SK-N-SH treated with all-trans-retinoic acid at 6 μM for 48 hours (cell line): ENCODE results near the gene LRRC4C.
A peak's percentile ranks its signal among the peaks of the same experiment; 100 is the strongest.

Experiments
- ATAC-seq: fragments of 200-7000 bp; cut with Tn5 transposase; 3 replicates; pipeline ENCODE4 v1.9.1; 2020; ENCODE audit warnings: mild to moderate bottlenecking, moderate library complexity
- ARNTL ChIP-seq: fragments of 450-650 bp; formaldehyde crosslinking; IDR thresholded peaks from 2 replicates; pipeline ENCODE4 v1.5.0; 2020; ENCODE audit warnings: low read depth, mild to moderate bottlenecking, moderate library complexity, borderline replicate concordance
- BACH2 ChIP-seq: fragments of 250-450 bp; sonication (Bioruptor Pico); IDR thresholded peaks from 2 replicates; pipeline ENCODE4 v1.9.0; 2021; ENCODE audit warnings: mild to moderate bottlenecking, borderline replicate concordance
- CSDC2 ChIP-seq: fragments of 250-450 bp; sonication (Bioruptor Pico); IDR thresholded peaks from 2 replicates; pipeline ENCODE4 v1.5.0; 2020; ENCODE audit warnings: mild to moderate bottlenecking, moderate library complexity
- ESRRG ChIP-seq: fragments of 250-450 bp; sonication (Bioruptor Pico); IDR thresholded peaks from 2 replicates; pipeline ENCODE4 v1.6.1; 2021; ENCODE audit warnings: mild to moderate bottlenecking
- GLIS3 ChIP-seq: fragments of 250-450 bp; sonication (Bioruptor Pico); IDR thresholded peaks from 2 replicates; pipeline ENCODE4 v1.5.0; 2020; ENCODE audit warnings: mild to moderate bottlenecking, moderate library complexity
- ISL1 ChIP-seq: fragments of 250-450 bp; sonication (Bioruptor Pico); IDR thresholded peaks from 2 replicates; pipeline ENCODE4 v2.1.2; 2022; ENCODE audit warnings: mild to moderate bottlenecking, moderate library complexity
- OSR1 ChIP-seq: fragments of 250-450 bp; sonication (Bioruptor Pico); IDR thresholded peaks from 2 replicates; pipeline ENCODE4 v1.8.0; 2022; ENCODE audit warnings: moderate library complexity, mild to moderate bottlenecking, inconsistent platforms
- POU6F1 ChIP-seq: fragments of 250-450 bp; sonication (Bioruptor Pico); IDR thresholded peaks from 2 replicates; pipeline ENCODE4 v1.8.0; 2021; ENCODE audit warnings: low read depth, mild to moderate bottlenecking, moderate library complexity, borderline replicate concordance
- PPARA ChIP-seq: fragments of 250-450 bp; sonication (Bioruptor Pico); IDR thresholded peaks from 2 replicates; pipeline ENCODE4 v1.5.0; 2020; ENCODE audit warnings: mild to moderate bottlenecking, borderline replicate concordance
- RARB ChIP-seq: fragments of 250-450 bp; sonication (Bioruptor Pico); IDR thresholded peaks from 2 replicates; pipeline ENCODE4 v1.8.0; 2021; ENCODE audit warnings: mild to moderate bottlenecking, moderate library complexity
- SNAI2 ChIP-seq: fragments of 250-450 bp; sonication (Bioruptor Pico); IDR thresholded peaks from 2 replicates; pipeline ENCODE4 v1.5.0; 2020; ENCODE audit warnings: mild to moderate bottlenecking, moderate library complexity
- TCF4 ChIP-seq: fragments of 250-450 bp; sonication (Bioruptor Pico); IDR thresholded peaks from 2 replicates; pipeline ENCODE4 v1.8.0; 2021; ENCODE audit warnings: mild to moderate bottlenecking, moderate library complexity, borderline replicate concordance
- TOX ChIP-seq: fragments of 250-450 bp; sonication (Bioruptor Pico); IDR thresholded peaks from 2 replicates; pipeline ENCODE4 v1.8.0; 2021; ENCODE audit warnings: mild to moderate bottlenecking, moderate library complexity, borderline replicate concordance
- ZC3H10 ChIP-seq: fragments of 250-450 bp; sonication (Bioruptor Pico); IDR thresholded peaks from 2 replicates; pipeline ENCODE4 v1.5.1; 2021; ENCODE audit warnings: mild to moderate bottlenecking, moderate library complexity
- ZFP3 ChIP-seq: fragments of 250-450 bp; sonication (Bioruptor Pico); IDR thresholded peaks from 2 replicates; pipeline ENCODE4 v1.5.0; 2020; ENCODE audit warnings: mild to moderate bottlenecking, moderate library complexity
- ZNF565 ChIP-seq: fragments of 450-650 bp; formaldehyde crosslinking; conservative IDR thresholded peaks from 2 replicates; pipeline ENCODE4 v1.5.0; 2020; ENCODE audit warnings: low read depth, mild to moderate bottlenecking, moderate library complexity
- ZNF70 ChIP-seq: fragments of 450-650 bp; formaldehyde crosslinking; IDR thresholded peaks from 2 replicates; pipeline ENCODE4 v1.5.0; 2020; ENCODE audit warnings: mild to moderate bottlenecking, moderate library complexity
- ZNF8 ChIP-seq: fragments of 450-650 bp; formaldehyde crosslinking; IDR thresholded peaks from 2 replicates; pipeline ENCODE4 v1.5.0; 2020; ENCODE audit warnings: mild to moderate bottlenecking, moderate library complexity
- TF ChIP-seq, protein P1 (sequence below): fragments of 250-450 bp; sonication (Bioruptor Pico); IDR thresholded peaks from 2 replicates; pipeline ENCODE4 v1.5.1; 2021; ENCODE audit warnings: mild to moderate bottlenecking, moderate library complexity
- TF ChIP-seq, protein P2 (sequence below): fragments of 250-450 bp; sonication (Bioruptor Pico); IDR thresholded peaks from 2 replicates; pipeline ENCODE4 v1.8.0; 2020; ENCODE audit warnings: mild to moderate bottlenecking, moderate library complexity, borderline replicate concordance
- TF ChIP-seq, protein P3 (sequence below): fragments of 250-450 bp; sonication (Bioruptor Pico); IDR thresholded peaks from 2 replicates; pipeline ENCODE4 v1.5.0; 2020; ENCODE audit warnings: mild to moderate bottlenecking, moderate library complexity

Gene LRRC4C

DNA sequence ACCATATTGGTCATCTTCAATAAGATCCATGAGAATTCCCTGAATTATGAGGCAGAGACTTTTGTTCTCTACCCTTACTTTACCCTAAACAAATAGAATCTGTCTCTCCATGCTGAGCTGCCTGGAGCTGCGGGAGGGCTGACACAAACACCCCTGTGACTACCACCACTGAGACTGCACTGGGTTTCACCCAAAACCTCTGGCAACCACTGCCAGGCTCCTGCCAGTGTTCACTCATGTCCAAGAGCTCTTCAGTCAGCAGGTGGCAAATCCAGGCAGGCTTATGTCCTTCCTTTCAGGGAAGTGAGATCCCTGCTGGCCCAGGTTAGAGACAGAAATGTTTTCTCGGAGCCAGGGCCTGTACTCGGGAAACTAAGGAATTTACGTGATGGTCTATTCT lies 1105.3 kb downstream of the LRRC4C start:
- TF ChIP-seq GLIS3 (CRISPR knock-in tag): no peak
- TF ChIP-seq ISL1 (CRISPR knock-in tag): no peak
- TF ChIP-seq ZNF8: no peak
- TF ChIP-seq ESRRG (CRISPR knock-in tag): no peak
- no peak for TF ChIP-seq POU6F1
- no peak for TF ChIP-seq TOX (CRISPR knock-in tag)
- ATAC-seq: no peak

GRCh38 chr11:40340911-40341310 lies 1118.5 kb downstream of the LRRC4C start:
- no peak for ATAC-seq
- no peak for TF ChIP-seq ZNF565 (CRISPR knock-in tag)
- TF ChIP-seq, protein P1, sequence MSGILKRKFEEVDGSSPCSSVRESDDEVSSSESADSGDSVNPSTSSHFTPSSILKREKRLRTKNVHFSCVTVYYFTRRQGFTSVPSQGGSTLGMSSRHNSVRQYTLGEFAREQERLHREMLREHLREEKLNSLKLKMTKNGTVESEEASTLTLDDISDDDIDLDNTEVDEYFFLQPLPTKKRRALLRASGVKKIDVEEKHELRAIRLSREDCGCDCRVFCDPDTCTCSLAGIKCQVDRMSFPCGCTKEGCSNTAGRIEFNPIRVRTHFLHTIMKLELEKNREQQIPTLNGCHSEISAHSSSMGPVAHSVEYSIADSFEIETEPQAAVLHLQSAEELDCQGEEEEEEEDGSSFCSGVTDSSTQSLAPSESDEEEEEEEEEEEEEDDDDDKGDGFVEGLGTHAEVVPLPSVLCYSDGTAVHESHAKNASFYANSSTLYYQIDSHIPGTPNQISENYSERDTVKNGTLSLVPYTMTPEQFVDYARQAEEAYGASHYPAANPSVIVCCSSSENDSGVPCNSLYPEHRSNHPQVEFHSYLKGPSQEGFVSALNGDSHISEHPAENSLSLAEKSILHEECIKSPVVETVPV (CRISPR knock-in tag): no peak

DNA sequence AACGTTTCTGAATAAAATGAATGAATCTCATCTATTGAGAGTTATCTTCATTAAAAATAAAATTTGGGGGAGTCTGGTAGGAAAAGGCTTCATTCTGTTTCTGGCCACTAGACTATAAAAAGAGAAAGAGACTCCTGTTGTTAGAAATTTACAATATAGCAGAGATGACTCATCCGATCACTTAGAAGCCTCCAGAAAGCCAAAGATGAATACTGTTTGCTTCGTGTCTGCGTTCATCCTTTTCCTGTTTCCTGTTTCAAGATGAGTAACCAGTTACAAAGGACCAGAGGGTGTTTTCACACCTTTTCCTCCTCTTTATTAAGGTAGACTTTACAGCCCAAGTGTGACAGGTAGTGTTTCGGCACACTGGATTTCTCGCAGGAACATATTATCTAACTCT lies 1120.7 kb downstream of the LRRC4C start:
- TF ChIP-seq, protein P2, sequence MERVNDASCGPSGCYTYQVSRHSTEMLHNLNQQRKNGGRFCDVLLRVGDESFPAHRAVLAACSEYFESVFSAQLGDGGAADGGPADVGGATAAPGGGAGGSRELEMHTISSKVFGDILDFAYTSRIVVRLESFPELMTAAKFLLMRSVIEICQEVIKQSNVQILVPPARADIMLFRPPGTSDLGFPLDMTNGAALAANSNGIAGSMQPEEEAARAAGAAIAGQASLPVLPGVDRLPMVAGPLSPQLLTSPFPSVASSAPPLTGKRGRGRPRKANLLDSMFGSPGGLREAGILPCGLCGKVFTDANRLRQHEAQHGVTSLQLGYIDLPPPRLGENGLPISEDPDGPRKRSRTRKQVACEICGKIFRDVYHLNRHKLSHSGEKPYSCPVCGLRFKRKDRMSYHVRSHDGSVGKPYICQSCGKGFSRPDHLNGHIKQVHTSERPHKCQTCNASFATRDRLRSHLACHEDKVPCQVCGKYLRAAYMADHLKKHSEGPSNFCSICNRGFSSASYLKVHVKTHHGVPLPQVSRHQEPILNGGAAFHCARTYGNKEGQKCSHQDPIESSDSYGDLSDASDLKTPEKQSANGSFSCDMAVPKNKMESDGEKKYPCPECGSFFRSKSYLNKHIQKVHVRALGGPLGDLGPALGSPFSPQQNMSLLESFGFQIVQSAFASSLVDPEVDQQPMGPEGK (CRISPR knock-in tag): no peak
- no peak for TF ChIP-seq RARB (CRISPR knock-in tag)
- TF ChIP-seq TOX (CRISPR knock-in tag): no peak
- TF ChIP-seq SNAI2 (CRISPR knock-in tag): no peak
- TF ChIP-seq ZC3H10 (CRISPR knock-in tag): no peak
- no peak for TF ChIP-seq ZNF565 (CRISPR knock-in tag)
- no peak for TF ChIP-seq GLIS3 (CRISPR knock-in tag)
- no peak for TF ChIP-seq PPARA (CRISPR knock-in tag)
- no peak for TF ChIP-seq CSDC2 (CRISPR knock-in tag)
- no peak for TF ChIP-seq ZFP3 (CRISPR knock-in tag)
- no peak for TF ChIP-seq ZNF70 (CRISPR knock-in tag)
- no peak for TF ChIP-seq OSR1 (CRISPR knock-in tag)
- no peak for TF ChIP-seq BACH2
- no peak for TF ChIP-seq TCF4
- TF ChIP-seq POU6F1: no peak
- no peak for TF ChIP-seq ESRRG (CRISPR knock-in tag)
- TF ChIP-seq, all 23 proteins: peak for 0
- peak; percentile 89 for ATAC-seq

- TF ChIP-seq, protein P1 (CRISPR knock-in tag): no peak
- no peak for TF ChIP-seq ZNF565 (CRISPR knock-in tag)
- no peak for TF ChIP-seq ISL1 (CRISPR knock-in tag)
- TF ChIP-seq RARB (CRISPR knock-in tag): no peak
- TF ChIP-seq ZC3H10 (CRISPR knock-in tag): no peak
- TF ChIP-seq ZFP3 (CRISPR knock-in tag): peak; percentile 90
- TF ChIP-seq, protein P3, sequence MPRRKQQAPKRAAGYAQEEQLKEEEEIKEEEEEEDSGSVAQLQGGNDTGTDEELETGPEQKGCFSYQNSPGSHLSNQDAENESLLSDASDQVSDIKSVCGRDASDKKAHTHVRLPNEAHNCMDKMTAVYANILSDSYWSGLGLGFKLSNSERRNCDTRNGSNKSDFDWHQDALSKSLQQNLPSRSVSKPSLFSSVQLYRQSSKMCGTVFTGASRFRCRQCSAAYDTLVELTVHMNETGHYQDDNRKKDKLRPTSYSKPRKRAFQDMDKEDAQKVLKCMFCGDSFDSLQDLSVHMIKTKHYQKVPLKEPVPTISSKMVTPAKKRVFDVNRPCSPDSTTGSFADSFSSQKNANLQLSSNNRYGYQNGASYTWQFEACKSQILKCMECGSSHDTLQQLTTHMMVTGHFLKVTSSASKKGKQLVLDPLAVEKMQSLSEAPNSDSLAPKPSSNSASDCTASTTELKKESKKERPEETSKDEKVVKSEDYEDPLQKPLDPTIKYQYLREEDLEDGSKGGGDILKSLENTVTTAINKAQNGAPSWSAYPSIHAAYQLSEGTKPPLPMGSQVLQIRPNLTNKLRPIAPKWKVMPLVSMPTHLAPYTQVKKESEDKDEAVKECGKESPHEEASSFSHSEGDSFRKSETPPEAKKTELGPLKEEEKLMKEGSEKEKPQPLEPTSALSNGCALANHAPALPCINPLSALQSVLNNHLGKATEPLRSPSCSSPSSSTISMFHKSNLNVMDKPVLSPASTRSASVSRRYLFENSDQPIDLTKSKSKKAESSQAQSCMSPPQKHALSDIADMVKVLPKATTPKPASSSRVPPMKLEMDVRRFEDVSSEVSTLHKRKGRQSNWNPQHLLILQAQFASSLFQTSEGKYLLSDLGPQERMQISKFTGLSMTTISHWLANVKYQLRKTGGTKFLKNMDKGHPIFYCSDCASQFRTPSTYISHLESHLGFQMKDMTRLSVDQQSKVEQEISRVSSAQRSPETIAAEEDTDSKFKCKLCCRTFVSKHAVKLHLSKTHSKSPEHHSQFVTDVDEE: no peak
- TF ChIP-seq ARNTL (CRISPR knock-in tag): no peak
- peak; percentile 13; the same call in 1 of the 3 replicates for ATAC-seq
Measured at GRCh38 chr11:40338062-40338461, 1121.4 kb downstream of the LRRC4C start.
